A673 (cell line): ENCODE data around the gene AP2M1. TPM values are rescaled to one million over a fixed set of nuclear protein-coding genes. Genes with fewer than 3 reads are reported as not detected.

Experiments used
- BruUV-seq: library from RNA; stranded (reverse); fragments of 400-500 nt; replicated peaks from 2 replicates; lab custom pipeline; 2021; lab: Mats Ljungman, UMichigan
- CTCF ChIA-PET: fragments of 300-600 bp; sonication (Branson Sonifier 250); formaldehyde crosslinking; loops from one replicate; lab custom pipeline; 2022; ENCODE audit warnings: antibody characterized with exemption; lab: Charles Lee
- POLR2A ChIA-PET: fragments of 300-600 bp; sonication (Branson Sonifier 250); formaldehyde crosslinking; loops from one replicate; lab custom pipeline; 2022; ENCODE audit warnings: antibody characterized with exemption; ENCODE audit not compliant: low non-redundant PET; lab: Charles Lee
- DNase-seq: peaks from one replicate; pipeline ENCODE4 v3.0.0-alpha.2; 2015; ENCODE audit warnings: low spot score
- H3K27ac ChIP-seq: fragments of 200-600 bp; sonication (generic); 2 replicates; pipeline ENCODE4 v1.5.1; 2016; ENCODE audit warnings: mixed run types, low read depth, mild to moderate bottlenecking, mixed read lengths, antibody characterized with exemption, low read length; ENCODE audit not compliant: poor library complexity, severe bottlenecking
- H3K27me3 ChIP-seq: fragments of 200-600 bp; sonication (generic); replicated peaks from 2 replicates; pipeline ENCODE4 v1.6.1; 2017; ENCODE audit warnings: mixed run types, low read depth, mild to moderate bottlenecking, mixed read lengths, antibody characterized with exemption, low read length; ENCODE audit not compliant: insufficient read depth, poor library complexity
- H3K36me3 ChIP-seq: fragments of 200-600 bp; sonication (generic); 2 replicates; pipeline ENCODE4 v1.6.1; 2016; ENCODE audit warnings: mixed run types, mild to moderate bottlenecking, mixed read lengths, antibody characterized with exemption, low read length; ENCODE audit not compliant: insufficient read depth, poor library complexity, severe bottlenecking
- H3K4me1 ChIP-seq: fragments of 200-600 bp; sonication (generic); 2 replicates; pipeline ENCODE4 v1.6.1; 2017; ENCODE audit warnings: mixed run types, mild to moderate bottlenecking, mixed read lengths, antibody characterized with exemption, low read length; ENCODE audit not compliant: insufficient read depth, poor library complexity, severe bottlenecking
- H3K4me3 ChIP-seq: fragments of 200-600 bp; sonication (generic); 2 replicates; pipeline ENCODE4 v1.5.1; 2016; ENCODE audit warnings: low read depth, mixed run types, mild to moderate bottlenecking, mixed read lengths, low read length; ENCODE audit not compliant: poor library complexity, severe bottlenecking
- H3K9me3 ChIP-seq: fragments of 200-600 bp; sonication (generic); 2 replicates; pipeline ENCODE4 v1.6.1; 2016; ENCODE audit warnings: mixed run types, low read depth, mild to moderate bottlenecking, mixed read lengths, antibody characterized with exemption, low read length; ENCODE audit not compliant: poor library complexity, severe bottlenecking
- EZH2 ChIP-seq: fragments of 200-600 bp; sonication (generic); IDR thresholded peaks from 2 replicates; pipeline ENCODE4 v1.6.1; 2017; ENCODE audit warnings: borderline replicate concordance, low read depth, mild to moderate bottlenecking, mixed read lengths, antibody characterized with exemption, low read length; ENCODE audit not compliant: poor library complexity, severe bottlenecking
- intact Hi-C: fragments of 100-400 bp; cut with micrococcal nuclease; formaldehyde crosslinking; loops from one replicate; pipeline ENCODE4 v1.10.0; 2022; ENCODE audit not compliant: unreplicated experiment
- total RNA-seq: library from RNA; stranded (reverse); gene quantifications from 2 replicates; pipeline ENCODE4 v1.2.3, GENCODE V29; 2021
- TF ChIP-seq, protein P1 (sequence below): fragments of 300-800, 200-600 bp; sonication (generic); conservative IDR thresholded peaks from 2 replicates; pipeline ENCODE4 v1.5.1; 2017; ENCODE audit warnings: low read depth, mild to moderate bottlenecking, antibody characterized with exemption, low read length, moderate library complexity, mixed read lengths

AP2M1 gene
- total RNA-seq, 1 experiment from 2014 or later = 419 TPM

DNA sequence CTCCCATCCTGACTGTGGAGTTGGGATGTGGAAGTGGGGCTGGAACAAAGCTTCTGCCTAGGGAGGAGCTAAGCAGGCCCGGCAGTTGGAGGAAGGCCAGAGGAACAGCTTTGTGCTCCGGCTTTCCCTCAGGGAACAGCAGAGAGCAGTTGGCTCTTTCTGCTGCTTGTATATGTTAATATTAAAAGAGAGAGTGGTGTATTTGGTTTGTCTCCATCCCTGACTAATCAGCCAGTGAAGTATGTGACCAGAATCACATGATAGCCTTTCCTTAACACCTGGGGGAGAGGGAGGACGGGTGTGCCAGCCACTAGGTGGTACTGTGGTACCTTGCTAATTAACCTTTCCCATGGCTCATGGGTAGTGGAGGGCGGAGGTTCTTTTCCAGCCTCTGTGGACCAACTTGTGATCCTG lies 29.5 kb upstream of the AP2M1 start:
- POLR2A ChIA-PET = no interaction called here
- no peak overlapping the region for H3K4me3 ChIP-seq
- intact Hi-C loops = no loop called here
- TF ChIP-seq, protein P1, sequence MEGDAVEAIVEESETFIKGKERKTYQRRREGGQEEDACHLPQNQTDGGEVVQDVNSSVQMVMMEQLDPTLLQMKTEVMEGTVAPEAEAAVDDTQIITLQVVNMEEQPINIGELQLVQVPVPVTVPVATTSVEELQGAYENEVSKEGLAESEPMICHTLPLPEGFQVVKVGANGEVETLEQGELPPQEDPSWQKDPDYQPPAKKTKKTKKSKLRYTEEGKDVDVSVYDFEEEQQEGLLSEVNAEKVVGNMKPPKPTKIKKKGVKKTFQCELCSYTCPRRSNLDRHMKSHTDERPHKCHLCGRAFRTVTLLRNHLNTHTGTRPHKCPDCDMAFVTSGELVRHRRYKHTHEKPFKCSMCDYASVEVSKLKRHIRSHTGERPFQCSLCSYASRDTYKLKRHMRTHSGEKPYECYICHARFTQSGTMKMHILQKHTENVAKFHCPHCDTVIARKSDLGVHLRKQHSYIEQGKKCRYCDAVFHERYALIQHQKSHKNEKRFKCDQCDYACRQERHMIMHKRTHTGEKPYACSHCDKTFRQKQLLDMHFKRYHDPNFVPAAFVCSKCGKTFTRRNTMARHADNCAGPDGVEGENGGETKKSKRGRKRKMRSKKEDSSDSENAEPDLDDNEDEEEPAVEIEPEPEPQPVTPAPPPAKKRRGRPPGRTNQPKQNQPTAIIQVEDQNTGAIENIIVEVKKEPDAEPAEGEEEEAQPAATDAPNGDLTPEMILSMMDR = peak; percentile 49
- TF ChIP-seq EZH2 = no peak
- H3K27ac ChIP-seq = no peak overlapping the region
- H3K27me3 ChIP-seq = no peaks in the 10 kb centered on the region
- DNase-seq = peak; percentile 31
- H3K36me3 ChIP-seq = peaks cover 58% of the 10 kb centered on the region
- no TSS peak for BruUV-seq
- CTCF ChIA-PET = no interaction called here
- H3K4me1 ChIP-seq = no peaks in the 10 kb centered on the region
- H3K9me3 ChIP-seq = no peaks in the 10 kb centered on the region

DNA sequence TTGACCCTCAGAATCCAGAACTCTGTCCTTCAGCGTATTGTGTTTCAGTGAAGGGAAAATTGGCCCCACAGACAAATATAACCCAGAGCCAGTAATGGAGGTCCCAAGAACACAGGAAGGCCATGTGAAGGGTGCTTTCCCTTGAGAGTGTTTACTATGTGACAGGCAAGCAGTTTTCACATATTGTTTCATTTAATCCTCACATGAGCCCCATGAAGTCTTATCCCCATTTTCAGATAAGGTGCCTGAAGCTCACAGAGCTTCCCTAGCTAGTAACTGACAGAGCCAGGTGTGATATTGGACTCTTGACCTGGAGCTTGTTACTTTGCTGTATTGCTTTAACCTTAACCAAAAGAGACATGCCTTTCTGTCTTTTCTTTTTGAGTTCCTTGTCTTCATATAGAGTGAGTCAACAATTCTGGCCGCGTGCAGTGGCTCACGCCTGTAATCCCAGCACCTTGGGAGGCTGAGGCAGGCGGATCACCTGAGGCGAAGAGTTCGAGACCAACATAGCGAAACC lies 28.8 kb upstream of the AP2M1 start:
- H3K27ac ChIP-seq = no peak overlapping the region
- ChIA-PET CTCF (no interaction called here), POLR2A (no interaction called here)
- no peaks in the 10 kb centered on the region for H3K9me3 ChIP-seq
- TF ChIP-seq, protein P1 = no peak
- TF ChIP-seq EZH2 = no peak
- no peak for DNase-seq
- H3K27me3 ChIP-seq = no peaks in the 10 kb centered on the region
- H3K4me3 ChIP-seq = no peak overlapping the region
- no peaks in the 10 kb centered on the region for H3K4me1 ChIP-seq
- no TSS peak for BruUV-seq
- intact Hi-C loops = no loop called here
- peaks cover 51% of the 10 kb centered on the region for H3K36me3 ChIP-seq

GRCh38 chr3:184148076-184148475 lies 26.6 kb upstream of the AP2M1 start:
- Histone ChIP-seq H3K27ac (no peak overlapping the region), H3K27me3 (no peaks in the 10 kb centered on the region), H3K36me3 (peaks cover 29% of the 10 kb centered on the region), H3K9me3 (no peaks in the 10 kb centered on the region), H3K4me3 (no peak overlapping the region), H3K4me1 (no peaks in the 10 kb centered on the region)
- TF ChIP-seq, protein P1 = no peak
- no peak for TF ChIP-seq EZH2
- ChIA-PET POLR2A (no interaction called here), CTCF (no interaction called here)
- intact Hi-C loops = no loop called here
- DNase-seq = no peak
- no TSS peak for BruUV-seq
